NCI-H1694 treated with DMSO at 0.1 percent for 48 hours (cell line): Measurements from ENCODE around the gene MCAM.

Source experiments
- DNase-seq: peaks from one replicate; lab custom pipeline; 2025; lab: John Stamatoyannopoulos, UW

Gene MCAM

DNA sequence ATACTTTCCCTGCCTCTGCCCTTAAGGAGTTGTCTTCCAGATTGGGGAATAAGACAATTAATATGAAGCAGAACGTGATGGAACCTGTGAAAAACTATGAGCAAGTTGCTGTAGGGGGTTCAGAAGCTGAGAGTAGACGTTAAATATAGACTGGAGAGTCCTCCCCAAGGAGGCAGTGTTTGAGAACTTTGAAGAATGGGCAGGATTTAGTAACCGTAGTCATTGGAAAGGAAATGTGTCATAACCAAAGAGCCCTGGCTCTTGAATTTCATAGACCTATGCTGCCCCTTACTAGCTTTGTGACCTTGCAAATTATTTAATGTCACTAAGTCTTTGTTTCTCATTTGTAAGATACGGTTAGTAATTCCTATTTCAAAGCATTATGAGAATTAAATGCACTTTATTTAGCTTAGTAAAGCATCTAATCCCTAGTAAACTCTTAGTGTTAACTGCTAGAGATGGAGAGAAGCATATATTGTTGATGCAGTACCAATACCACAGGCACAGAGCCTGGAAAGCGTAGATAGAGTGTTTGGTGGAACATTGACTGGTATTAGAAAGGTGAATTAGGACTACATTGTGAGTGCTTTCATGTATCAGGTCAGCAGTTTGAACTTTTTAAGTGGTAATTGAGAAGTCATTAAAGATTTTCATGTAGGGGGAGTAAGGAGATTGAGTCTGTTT, 54.1 kb downstream of the MCAM start:
- no peak for DNase-seq

DNA sequence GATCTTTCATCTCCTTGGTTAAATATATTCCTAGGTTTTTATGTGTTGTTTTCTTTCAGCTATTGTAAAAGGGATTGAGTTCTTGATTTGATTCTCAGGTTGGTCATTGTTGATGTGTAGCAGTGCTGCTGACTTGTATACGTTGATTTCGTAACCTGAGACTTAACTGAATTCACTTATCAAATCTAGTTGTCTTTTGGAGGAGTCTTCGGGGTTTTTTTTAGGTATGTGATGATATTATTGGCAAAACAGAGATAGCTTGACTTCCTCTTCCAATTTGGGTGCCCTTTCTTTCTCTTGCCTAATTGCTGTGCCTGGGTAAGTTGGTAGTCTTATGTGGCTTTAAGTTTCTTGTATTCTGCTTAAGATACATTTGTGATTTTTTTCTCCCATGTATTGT, 57.9 kb downstream of the MCAM start:
- DNase-seq = no peak
